Body of pancreas (tissue), 4 donors: ENCODE results near the gene FBXO42.

Source experiments
- POLR2A ChIP-seq, 3 donors: fragments of 450-650 bp; IDR thresholded peaks; one replicate each; pipeline ENCODE4 v1.6.1; 2016; ENCODE audit warnings: antibody characterized with exemption in 3 of 3, mild to moderate bottlenecking in 2 of 3
- TF ChIP-seq, protein P1 (sequence below), 7 experiments: fragments of 450-650 bp in 4 of 7; fragments of 200-600 bp in 3 of 7; sonication (generic) in 3 of 7; IDR thresholded peaks; one replicate each; pipeline ENCODE4 v1.5.1; 2016 to 2019; ENCODE audit warnings: antibody characterized with exemption in 7 of 7

DNA sequence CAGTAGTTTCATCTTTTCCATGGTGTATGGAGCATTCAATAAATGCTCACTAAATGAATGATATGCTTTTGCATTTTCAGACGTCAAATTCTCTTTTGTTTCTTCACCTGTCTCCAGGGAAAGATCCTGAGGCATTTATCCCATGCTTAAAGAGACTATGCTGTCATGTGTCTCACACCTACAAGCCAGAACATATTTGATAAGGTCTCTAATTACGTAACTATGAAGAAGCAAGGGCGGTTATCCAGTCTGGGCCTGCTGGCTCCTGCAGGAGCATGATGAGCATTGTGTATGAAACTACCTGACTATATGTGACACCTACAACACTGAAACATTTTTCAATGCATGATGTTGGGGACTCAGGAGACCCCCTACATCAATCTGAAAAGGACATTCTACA, 51.8 kb downstream of the FBXO42 start:
- TF ChIP-seq, protein P1, sequence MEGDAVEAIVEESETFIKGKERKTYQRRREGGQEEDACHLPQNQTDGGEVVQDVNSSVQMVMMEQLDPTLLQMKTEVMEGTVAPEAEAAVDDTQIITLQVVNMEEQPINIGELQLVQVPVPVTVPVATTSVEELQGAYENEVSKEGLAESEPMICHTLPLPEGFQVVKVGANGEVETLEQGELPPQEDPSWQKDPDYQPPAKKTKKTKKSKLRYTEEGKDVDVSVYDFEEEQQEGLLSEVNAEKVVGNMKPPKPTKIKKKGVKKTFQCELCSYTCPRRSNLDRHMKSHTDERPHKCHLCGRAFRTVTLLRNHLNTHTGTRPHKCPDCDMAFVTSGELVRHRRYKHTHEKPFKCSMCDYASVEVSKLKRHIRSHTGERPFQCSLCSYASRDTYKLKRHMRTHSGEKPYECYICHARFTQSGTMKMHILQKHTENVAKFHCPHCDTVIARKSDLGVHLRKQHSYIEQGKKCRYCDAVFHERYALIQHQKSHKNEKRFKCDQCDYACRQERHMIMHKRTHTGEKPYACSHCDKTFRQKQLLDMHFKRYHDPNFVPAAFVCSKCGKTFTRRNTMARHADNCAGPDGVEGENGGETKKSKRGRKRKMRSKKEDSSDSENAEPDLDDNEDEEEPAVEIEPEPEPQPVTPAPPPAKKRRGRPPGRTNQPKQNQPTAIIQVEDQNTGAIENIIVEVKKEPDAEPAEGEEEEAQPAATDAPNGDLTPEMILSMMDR (IDR thresholded peaks at IDR 0.05) = no peak
- TF ChIP-seq POLR2A (IDR thresholded peaks at IDR 0.05) = no peak
